Endothelial cell of umbilical vein (primary cell): ENCODE data around the gene BTBD19. TPM values are rescaled to one million over a fixed set of nuclear protein-coding genes. Genes with fewer than 3 reads are reported as not detected.

Source experiments
- BruUV-seq: library from RNA; stranded (reverse); fragments of 400-500 nt; replicated peaks from 2 replicates; lab custom pipeline; 2021; lab: Mats Ljungman, UMichigan
- CTCF ChIA-PET: fragments of 300-600, 350-600 bp; sonication (Branson Sonifier 250); formaldehyde crosslinking; loops from one replicate; lab custom pipeline; 2021; ENCODE audit warnings: antibody characterized with exemption, inconsistent platforms; lab: Charles Lee
- POLR2A ChIA-PET: fragments of 300-600, 350-600 bp; sonication (Branson Sonifier 250); formaldehyde crosslinking; loops from one replicate; lab custom pipeline; 2021; ENCODE audit warnings: antibody characterized with exemption, inconsistent platforms; lab: Charles Lee
- DNase-seq: peaks from one replicate; pipeline ENCODE4 v3.0.0-alpha.2; 2011; ENCODE audit warnings: low read depth, low spot score
- FAIRE-seq: peaks from 2 replicates; lab custom pipeline; 2011; peaks lifted over from hg19 to GRCh38; lab: Jason Lieb, UNC
- H2AFZ ChIP-seq: 2 replicates; pipeline ENCODE4 v1.6.0; 2012; ENCODE audit warnings: low read depth, low read length, control low read depth, inconsistent platforms
- H3K27ac ChIP-seq: 2 replicates; pipeline ENCODE4 v1.5.1; 2011; ENCODE audit warnings: low read depth, mild to moderate bottlenecking, control low read depth, low read length, moderate library complexity; ENCODE audit not compliant: insufficient read depth
- H3K27me3 ChIP-seq, 2 experiments: 2 replicates each; pipeline versions ENCODE4 v1.6.0 to v1.6.1; 2011; ENCODE audit warnings: low read length in 2 of 2, mixed read lengths in 1 of 2; ENCODE audit not compliant: control insufficient read depth in 2 of 2, insufficient read depth in 2 of 2
- H3K36me3 ChIP-seq, 2 experiments: 2 replicates in 1 of 2; 3 replicates in 1 of 2; pipeline ENCODE4 v1.5.1; 2011; ENCODE audit warnings: low read length in 2 of 2, mild to moderate bottlenecking in 1 of 2, moderate library complexity in 1 of 2; ENCODE audit not compliant: control insufficient read depth in 2 of 2, insufficient read depth in 2 of 2; ENCODE audit errors: extremely low read depth in 1 of 2
- H3K4me1 ChIP-seq: 3 replicates; pipeline ENCODE4 v1.5.1; 2011; ENCODE audit warnings: mild to moderate bottlenecking, low read length; ENCODE audit not compliant: control insufficient read depth, insufficient read depth; ENCODE audit errors: extremely low read depth
- H3K4me2 ChIP-seq: 2 replicates; pipeline ENCODE4 v1.6.1; 2011; ENCODE audit warnings: low read length, control low read depth, mixed read lengths; ENCODE audit not compliant: insufficient read depth
- H3K4me3 ChIP-seq, 3 experiments: fragments of 200-600 bp in 1 of 3; sonication (generic), shearing (Covaris generic) in 1 of 3; replicated peaks in 1 of 3; 2 replicates each; pipeline ENCODE4 v1.5.1; 2011 to 2016; ENCODE audit warnings: control low read depth in 3 of 3, low read length in 3 of 3, mild to moderate bottlenecking in 2 of 3, inconsistent platforms in 1 of 3, low read depth in 1 of 3, moderate library complexity in 1 of 3; ENCODE audit not compliant: insufficient read depth in 1 of 3
- H3K79me2 ChIP-seq: 2 replicates; pipeline ENCODE4 v1.6.0; 2012; ENCODE audit warnings: low read length, inconsistent platforms; ENCODE audit not compliant: control insufficient read depth, insufficient read depth
- H3K9ac ChIP-seq: replicated peaks from 2 replicates; pipeline ENCODE3; 2011; ENCODE audit warnings: low read length, control low read depth; ENCODE audit not compliant: insufficient read depth; ENCODE audit errors: extremely low read depth
- H3K9me1 ChIP-seq: replicated peaks from 3 replicates; pipeline ENCODE4 v1.6.0; 2011; ENCODE audit warnings: mild to moderate bottlenecking, low read length; ENCODE audit not compliant: control insufficient read depth, insufficient read depth; ENCODE audit errors: extremely low read depth
- H3K9me3 ChIP-seq: replicated peaks from 2 replicates; pipeline ENCODE4 v1.5.1; 2012; ENCODE audit warnings: low read length, inconsistent platforms; ENCODE audit not compliant: control insufficient read depth, insufficient read depth
- H4K20me1 ChIP-seq: replicated peaks from 2 replicates; pipeline ENCODE3; 2011; ENCODE audit warnings: mild to moderate bottlenecking, low read length; ENCODE audit not compliant: control insufficient read depth, insufficient read depth; ENCODE audit errors: extremely low read depth
- CTCF ChIP-seq, 2 donors: IDR thresholded peaks; 1 replicate in 1 of 2; 2 replicates in 1 of 2; pipeline ENCODE4 v1.5.1; 2011; ENCODE audit warnings: low read length in 2 of 2, mild to moderate bottlenecking in 2 of 2, moderate library complexity in 2 of 2, control low read depth in 1 of 2, inconsistent platforms in 1 of 2, low read depth in 1 of 2; ENCODE audit not compliant: insufficient read depth in 1 of 2; ENCODE audit errors: extremely low read depth in 1 of 2
- EZH2 ChIP-seq: IDR thresholded peaks from 2 replicates; pipeline ENCODE4 v1.6.1; 2012; ENCODE audit warnings: borderline replicate concordance, low read depth, mild to moderate bottlenecking, moderate library complexity, low read length, inconsistent platforms; ENCODE audit not compliant: severe bottlenecking
- FOS ChIP-seq: IDR thresholded peaks from 2 replicates; pipeline ENCODE4 v1.6.1; 2011; ENCODE audit warnings: mild to moderate bottlenecking, low read length, moderate library complexity, borderline replicate concordance; ENCODE audit not compliant: insufficient read depth
- GATA2 ChIP-seq: IDR thresholded peaks from 2 replicates; pipeline ENCODE4 v1.7.0; 2011; ENCODE audit warnings: low read depth, mild to moderate bottlenecking, moderate library complexity, mixed read lengths, low read length; ENCODE audit not compliant: insufficient read length, insufficient read depth
- JUN ChIP-seq: IDR thresholded peaks from 2 replicates; pipeline ENCODE4 v1.6.1; 2011; ENCODE audit warnings: borderline replicate concordance, low read depth; ENCODE audit not compliant: insufficient read length, insufficient read depth
- MAX ChIP-seq: IDR thresholded peaks from 2 replicates; pipeline ENCODE4 v1.6.1; 2011; ENCODE audit not compliant: insufficient read depth, insufficient read length
- MYC ChIP-seq: IDR thresholded peaks from one replicate; pipeline ENCODE4 v1.6.1; 2011; ENCODE audit warnings: mild to moderate bottlenecking, low read depth, low read length
- POLR2AphosphoS5 ChIP-seq: IDR thresholded peaks from 2 replicates; pipeline ENCODE4 v1.6.1; 2012; ENCODE audit warnings: low read depth, mild to moderate bottlenecking, control low read depth, low read length, moderate library complexity; ENCODE audit not compliant: insufficient read depth
- dilution Hi-C: fragments of 300-500 bp; cut with MboI; formaldehyde crosslinking; loops from one replicate; pipeline ENCODE4 v1.15.0; 2019; ENCODE audit warnings: low sequenced_read_pairs; ENCODE audit not compliant: extremely low pct_ligation_motif_present
- intact Hi-C: fragments of 100-400 bp; cut with micrococcal nuclease; formaldehyde crosslinking; loops from one replicate; pipeline ENCODE4 v1.10.0; 2022
- polyA plus RNA-seq, 4 experiments: library from polyadenylated mRNA; depleted of rRNA in 3 of 4; stranded (reverse) in 3 of 4; unstranded in 1 of 4; fragments of >200 nt; gene quantifications; 2 replicates each; pipeline versions ENCODE4 v1.2.1 to v1.2.3, GENCODE V29; 2011 to 2012; ENCODE audit warnings: missing spikeins in 1 of 4
- total RNA-seq: library from RNA; stranded (reverse); gene quantifications from 2 replicates; pipeline ENCODE4 v1.2.3, GENCODE V29; 2021

Gene BTBD19
- total and polyA plus RNA-seq, 2 donors (not counting 3 experiments of a cell fraction or from before 2014, with no cell fraction given) = 69.9 to 97.9 TPM

GRCh38 chr1:44776730-44777068 is 31.6 kb upstream of the BTBD19 start:
- TF ChIP-seq EZH2 (no peak), POLR2AphosphoS5 (peak; percentile 14)
- no peaks in the 10 kb centered on the region for H4K20me1 ChIP-seq
- CTCF ChIA-PET = interaction anchor here (2.1 kb wide), 1 partner anchor 24 kb away, joined by 8 read pairs; the partner anchor contains the start of gene PLK3
- no peaks in the 10 kb centered on the region for H3K9me1 ChIP-seq
- no peaks in the 10 kb centered on the region for H3K9me3 ChIP-seq
- peak overlapping the region; percentile 42 to 93 (median 88) for H3K4me3 ChIP-seq
- FAIRE-seq (no peak), DNase-seq (no peak)
- intact Hi-C loops = no loop called here
- peaks cover 40% of the 10 kb centered on the region for H3K79me2 ChIP-seq
- no peaks in the 10 kb centered on the region for H3K27me3 ChIP-seq
- H3K4me2 ChIP-seq = peak overlapping the region; percentile 75
- BruUV-seq = no TSS peak
- peak overlapping the region; percentile 96 for H3K9ac ChIP-seq
- POLR2A ChIA-PET = interaction anchor here (0.6 to 2.9 kb wide), 5 partner anchors 10 to 961 kb away, joined by 3 to 15 read pairs (median 4); partner anchors contain the start of gene PLK3
- peaks cover 17 to 22% of the 10 kb centered on the region in 2 experiments for H3K36me3 ChIP-seq
- dilution Hi-C loops = no loop called here
- no peak overlapping the region for H2AFZ ChIP-seq
- peaks cover 16% of the 10 kb centered on the region for H3K4me1 ChIP-seq
- H3K27ac ChIP-seq = no peak overlapping the region

GRCh38 chr1:44777547-44777946 is 30.8 kb upstream of the BTBD19 start:
- Histone ChIP-seq H3K9ac (no peak overlapping the region), H3K9me3 (no peaks in the 10 kb centered on the region), H3K4me1 (peaks cover 16% of the 10 kb centered on the region), H3K79me2 (peaks cover 40% of the 10 kb centered on the region), H2AFZ (no peak overlapping the region), H3K4me3 (peak overlapping the region in 2 of 3 experiments; percentile 42 to 93), H3K36me3 (peaks cover 17 to 22% of the 10 kb centered on the region in 2 experiments), H3K9me1 (no peaks in the 10 kb centered on the region), H4K20me1 (no peaks in the 10 kb centered on the region), H3K4me2 (peak overlapping the region; percentile 75), H3K27ac (no peak overlapping the region), H3K27me3 (no peaks in the 10 kb centered on the region)
- CTCF ChIA-PET = interaction anchor here (0.7 to 1.1 kb wide), 2 partner anchors 11 to 47 kb away, joined by 3 read pairs; partner anchors contain the start of genes BEST4 and RNU5D-1
- intact Hi-C loops = no loop called here
- POLR2A ChIA-PET = no interaction called here
- FAIRE-seq (no peak), DNase-seq (no peak)
- TF ChIP-seq FOS = no peak
- TF ChIP-seq CTCF (IDR thresholded peaks at IDR 0.05; ENCODE audit: extremely low read depth in 1 of 2, insufficient read depth in 1 of 2, low read depth in 1 of 2, low read length in 2 of 2) = no peak
- no peak for TF ChIP-seq GATA2
- TF ChIP-seq MYC = no peak
- no peak for TF ChIP-seq MAX
- TF ChIP-seq JUN = no peak
- no TSS peak for BruUV-seq
- dilution Hi-C loops = no loop called here
